Right lobe of liver (tissue), 6 donors: ENCODE measurements around the gene P2RX2. TPM values are rescaled to one million over a fixed set of nuclear protein-coding genes. Genes with fewer than 3 reads are reported as not detected.

ENCODE experiments used
- ATAC-seq, 4 donors: fragments of 200-7000 bp; cut with Tn5 transposase; one replicate each; pipeline ENCODE4 v1.9.1; 2020; ENCODE audit warnings: mild to moderate bottlenecking in 4 of 4, moderate library complexity in 4 of 4
- DNase-seq, 3 donors: peaks; one replicate each; pipeline ENCODE4 v3.0.0-alpha.2; 2020
- H3K27ac ChIP-seq, 3 donors: fragments of 200-600 bp; one replicate each; pipeline ENCODE4 v1.8.0; 2022
- H3K27me3 ChIP-seq, 2 donors: fragments of 200-600 bp; one replicate each; pipeline ENCODE4 v1.8.0; 2022
- H3K36me3 ChIP-seq, 4 donors: fragments of 200-600 bp; sonication (generic) in 1 of 4; one replicate each; pipeline versions ENCODE4 v1.5.1 to v1.8.0; 2017 to 2022; ENCODE audit warnings: control low read depth in 1 of 4
- H3K4me1 ChIP-seq, 4 donors: fragments of 200-600 bp; sonication (generic) in 1 of 4; one replicate each; pipeline versions ENCODE4 v1.5.1 to v1.8.0; 2017 to 2022; ENCODE audit warnings: control low read depth in 1 of 4
- H3K4me3 ChIP-seq, 3 donors: fragments of 200-600 bp; one replicate each; pipeline ENCODE4 v1.8.0; 2022
- H3K9me3 ChIP-seq, 4 donors: fragments of 200-600 bp; sonication (generic) in 1 of 4; one replicate each; pipeline versions ENCODE4 v1.5.1 to v1.8.0; 2017 to 2022; ENCODE audit warnings: control low read depth in 1 of 4
- POLR2A ChIP-seq: fragments of 450-650 bp; IDR thresholded peaks from one replicate; pipeline ENCODE4 v1.6.1; 2017; ENCODE audit warnings: antibody characterized with exemption, mild to moderate bottlenecking
- whole genome bisulfite sequencing: methylation state at CpG from one replicate; pipeline ENCODE4 v1.1.6; 2018; ENCODE audit warnings: low coverage, low lambda C conversion rate; ENCODE audit not compliant: insufficient coverage; ENCODE audit errors: missing lambda C conversion rate; 5-methylcytosine and 5-hydroxymethylcytosine counted together
- intact Hi-C, 2 donors: fragments of 100-400 bp; cut with DNase I; formaldehyde crosslinking; loops; one replicate each; pipeline versions ENCODE4 v1.11.2 to v1.14.1; 2022
- total RNA-seq, 6 experiments: library from RNA; depleted of rRNA in 2 of 6; stranded (reverse); fragments of >200 nt in 2 of 6; fragmentation: NEBNext Ultra II Directional in 3 of 6; extraction: Animal tissue kit (Norgen Biotek cat#: 25700) in 3 of 6; gene quantifications; one replicate each; pipeline versions ENCODE4 v1.1.0 to v1.2.4, GENCODE V29; 2016 to 2023
- TF ChIP-seq, protein P1 (sequence below), 4 donors: fragments of 200-600 bp in 3 of 4; fragments of 450-650 bp in 1 of 4; IDR thresholded peaks; one replicate each; pipeline versions ENCODE4 v1.5.1 to v1.8.0; 2016 to 2022; ENCODE audit warnings: antibody characterized with exemption in 4 of 4, mild to moderate bottlenecking in 2 of 4
- donor health status: DM: no; HTN: yes; CAD: no.
- donor health status: DM: no; HTN: no; CAD: no.
- donor health status: DM: no; HTN: no; CAD: no.
- donor health status: DM: no; HTN: yes; CAD: no.
- donor health status: DM: no; HTN: yes; CAD: no.

P2RX2 gene
- total RNA-seq, 6 experiments from 2014 or later, result not detected

DNA sequence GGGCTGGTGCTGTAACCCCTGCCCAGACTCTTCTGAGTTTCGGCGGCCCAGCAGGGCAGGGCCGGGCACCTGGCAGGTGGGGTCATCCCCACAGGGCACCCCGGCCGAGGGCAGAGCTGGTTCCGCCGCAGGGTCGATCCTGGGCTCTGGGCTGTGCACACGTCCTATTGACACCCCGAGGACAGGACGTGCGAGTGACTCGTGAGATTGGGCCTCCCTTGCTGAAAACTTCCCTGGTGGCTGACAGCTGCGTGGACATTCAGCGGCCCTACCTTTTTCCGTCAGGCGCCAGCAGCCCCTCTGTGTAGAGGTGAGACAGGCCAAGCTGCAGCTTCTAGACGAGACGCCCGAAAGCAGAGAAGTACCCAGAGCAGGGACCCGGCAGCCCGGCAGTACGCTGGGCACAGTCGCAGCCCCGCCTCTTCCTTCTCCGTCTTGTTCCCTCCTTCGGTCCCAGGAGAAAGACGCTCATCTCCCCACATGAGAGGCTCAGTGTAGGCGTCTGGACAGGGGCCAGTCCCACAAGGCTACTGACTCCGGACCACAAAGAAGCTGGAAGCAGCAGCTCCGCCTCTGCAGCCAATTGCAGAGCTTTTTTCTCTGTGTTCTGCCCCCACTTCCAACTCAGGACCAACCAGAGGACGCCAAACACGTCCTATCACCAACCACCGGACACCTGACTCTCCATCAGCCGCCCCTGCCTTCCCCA, 8.4 kb upstream of the P2RX2 start, which contains the start of gene LRCOL1:
LRCOL1 (minus strand) TSS at position 532 of the 709 bp plus-strand sequence. CDS start 4,331 bp downstream, outside the sequence.
- ATAC-seq, result no peak
- H3K9me3 ChIP-seq, result no peaks in the 10 kb centered on the region
- 55% methylated on average over 9 of the region's 35 CpGs for WGBS
- H3K27ac ChIP-seq, result peak within 1 kb of the TSS in 2 of 3 donors; percentile 86 to 87
- peaks cover 0 to 36% (median 12%) of the 10 kb centered on the region in 4 donors for H3K4me1 ChIP-seq
- no peaks in the 10 kb centered on the region for H3K36me3 ChIP-seq
- TF ChIP-seq, protein P1, sequence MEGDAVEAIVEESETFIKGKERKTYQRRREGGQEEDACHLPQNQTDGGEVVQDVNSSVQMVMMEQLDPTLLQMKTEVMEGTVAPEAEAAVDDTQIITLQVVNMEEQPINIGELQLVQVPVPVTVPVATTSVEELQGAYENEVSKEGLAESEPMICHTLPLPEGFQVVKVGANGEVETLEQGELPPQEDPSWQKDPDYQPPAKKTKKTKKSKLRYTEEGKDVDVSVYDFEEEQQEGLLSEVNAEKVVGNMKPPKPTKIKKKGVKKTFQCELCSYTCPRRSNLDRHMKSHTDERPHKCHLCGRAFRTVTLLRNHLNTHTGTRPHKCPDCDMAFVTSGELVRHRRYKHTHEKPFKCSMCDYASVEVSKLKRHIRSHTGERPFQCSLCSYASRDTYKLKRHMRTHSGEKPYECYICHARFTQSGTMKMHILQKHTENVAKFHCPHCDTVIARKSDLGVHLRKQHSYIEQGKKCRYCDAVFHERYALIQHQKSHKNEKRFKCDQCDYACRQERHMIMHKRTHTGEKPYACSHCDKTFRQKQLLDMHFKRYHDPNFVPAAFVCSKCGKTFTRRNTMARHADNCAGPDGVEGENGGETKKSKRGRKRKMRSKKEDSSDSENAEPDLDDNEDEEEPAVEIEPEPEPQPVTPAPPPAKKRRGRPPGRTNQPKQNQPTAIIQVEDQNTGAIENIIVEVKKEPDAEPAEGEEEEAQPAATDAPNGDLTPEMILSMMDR (IDR thresholded peaks at IDR 0.05), result no peak
- no peak for TF ChIP-seq POLR2A
- no peak for DNase-seq
- no peak within 1 kb of the TSS for H3K4me3 ChIP-seq
- intact Hi-C loops, result no loop called here
- no peaks in the 10 kb centered on the region for H3K27me3 ChIP-seq

- intact Hi-C loops, result no loop called here
- Histone ChIP-seq H3K4me3 (no peak overlapping the region), H3K36me3 (no peaks in the 10 kb centered on the region), H3K9me3 (no peaks in the 10 kb centered on the region), H3K4me1 (peaks cover 0 to 28% (median 8%) of the 10 kb centered on the region in 4 donors), H3K27ac (no peak overlapping the region), H3K27me3 (no peaks in the 10 kb centered on the region)
- DNase-seq (peak in 1 of 3 donors; percentile 47), ATAC-seq (no peak)
- TF ChIP-seq, protein P1 (IDR thresholded peaks at IDR 0.05), result no peak
- TF ChIP-seq POLR2A, result no peak
- WGBS, result 62% methylated on average over 11 of the region's 33 CpGs
Observed at GRCh38 chr12:132610866-132611602, 7.5 kb upstream of the P2RX2 start.

DNA sequence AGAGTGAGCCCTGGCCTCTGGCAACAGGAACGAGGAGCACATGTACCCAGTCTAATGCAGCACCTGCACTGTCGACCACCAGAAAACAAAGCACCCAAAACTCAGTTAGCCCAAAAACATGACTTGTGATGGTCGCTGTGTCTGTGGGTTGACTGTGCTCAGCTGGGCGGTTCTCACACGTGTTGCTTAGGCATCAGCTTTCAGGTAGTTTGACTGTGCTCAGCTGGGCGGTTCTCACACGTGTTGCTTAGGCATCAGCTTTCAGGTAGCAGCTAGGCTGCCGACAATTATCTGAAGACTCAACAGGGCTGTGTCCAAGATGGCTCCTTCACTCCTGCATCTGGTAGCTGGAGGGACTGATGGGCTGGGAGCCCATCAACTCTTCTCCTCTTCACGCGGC, 7.0 kb upstream of the P2RX2 start:
- H3K36me3 ChIP-seq, result no peaks in the 10 kb centered on the region
- no peak for ATAC-seq

DNA sequence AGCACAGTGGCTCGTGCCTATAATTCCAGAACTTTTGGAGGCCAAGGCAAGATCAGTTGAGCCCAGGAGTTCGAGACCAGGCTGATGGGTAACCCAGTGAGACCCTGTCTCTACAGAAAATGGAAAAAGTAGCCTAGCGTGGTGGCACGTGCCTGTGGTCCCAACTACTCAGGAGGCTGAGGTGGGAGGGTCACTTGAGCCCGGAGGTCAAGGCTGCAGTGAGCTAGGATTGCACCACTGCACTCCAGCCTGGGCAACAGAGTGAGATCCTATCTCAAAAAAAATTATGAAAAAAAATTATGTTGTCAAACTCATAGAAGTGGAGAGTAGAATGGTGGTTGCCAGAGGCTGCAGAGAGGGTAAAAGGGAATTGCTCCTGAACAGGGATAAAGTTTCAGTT, 4.5 kb upstream of the P2RX2 start:
- 77% methylated on average over 5 of the region's 5 CpGs for WGBS
- peaks cover 0 to 13% of the 10 kb centered on the region in 2 donors for H3K27me3 ChIP-seq
- TF ChIP-seq POLR2A, result no peak
- TF ChIP-seq, protein P1 (IDR thresholded peaks at IDR 0.05), result no peak

More for the DNA sequence above, 7.0 kb upstream of the P2RX2 start:
- 100% methylated on average over 1 of the region's 10 CpGs for WGBS
- Histone ChIP-seq H3K4me1 (peaks cover 0 to 22% (median 8%) of the 10 kb centered on the region in 4 donors), H3K9me3 (no peaks in the 10 kb centered on the region), H3K4me3 (no peak overlapping the region), H3K27me3 (peaks cover 0 to 5% of the 10 kb centered on the region in 2 donors), H3K27ac (no peak overlapping the region)
- no peak for DNase-seq
- TF ChIP-seq POLR2A, result no peak
- TF ChIP-seq, protein P1 (IDR thresholded peaks at IDR 0.05), result no peak
- intact Hi-C loops, result no loop called here

More for the DNA sequence above, 4.5 kb upstream of the P2RX2 start:
- ATAC-seq, result peak in 1 of 4 donors; percentile 41
- intact Hi-C loops, result no loop called here
- H3K27ac ChIP-seq, result no peak overlapping the region
- no peak for DNase-seq
- peaks cover 0 to 6% (median 3%) of the 10 kb centered on the region in 4 donors for H3K4me1 ChIP-seq
- H3K9me3 ChIP-seq, result no peaks in the 10 kb centered on the region
- no peaks in the 10 kb centered on the region for H3K36me3 ChIP-seq
- no peak overlapping the region for H3K4me3 ChIP-seq
